ENCODE measurements around the gene MRPL40.

The MRPL40 gene

DNA sequence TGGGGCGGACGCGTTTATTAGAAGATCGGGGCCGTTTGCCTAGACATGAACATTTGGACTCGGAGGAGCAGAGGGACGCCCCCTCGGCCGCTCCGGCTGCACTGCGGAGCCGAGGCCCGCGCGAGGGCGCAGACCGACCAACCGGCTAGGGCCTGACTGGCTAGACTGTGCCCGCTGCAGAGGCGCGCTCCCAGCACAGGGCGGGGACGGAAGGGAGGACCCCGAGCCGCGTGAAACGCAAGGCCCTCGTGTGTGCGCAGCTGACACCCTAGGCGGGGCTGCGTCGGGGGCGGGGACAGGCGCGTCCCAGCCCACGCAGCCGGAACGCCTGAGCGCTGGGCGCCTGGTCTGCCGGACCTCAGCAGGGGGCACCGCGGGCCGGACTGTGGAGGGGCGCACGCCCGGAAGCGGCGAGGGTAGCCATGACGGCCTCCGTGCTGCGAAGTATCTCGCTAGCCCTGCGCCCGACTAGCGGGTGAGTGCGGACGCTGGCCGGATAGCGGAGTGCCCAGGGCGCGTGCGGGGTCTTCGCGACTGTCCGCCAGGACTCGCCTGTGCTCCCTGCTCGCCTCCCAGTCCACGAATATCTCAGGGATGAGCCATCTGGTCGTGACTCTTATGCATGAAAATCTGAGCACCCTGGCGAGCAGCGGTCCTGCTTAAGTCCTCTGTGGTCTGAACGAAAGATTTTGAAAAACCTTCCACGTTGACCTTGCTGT lies at the start of gene MRPL40:
TSS of gene MRPL40 (plus strand) at position 413 of the 719 bp plus-strand sequence. CDS start at position 423, 10 bp downstream.
- DNase-seq: peak; percentile 75 to 82

DNA sequence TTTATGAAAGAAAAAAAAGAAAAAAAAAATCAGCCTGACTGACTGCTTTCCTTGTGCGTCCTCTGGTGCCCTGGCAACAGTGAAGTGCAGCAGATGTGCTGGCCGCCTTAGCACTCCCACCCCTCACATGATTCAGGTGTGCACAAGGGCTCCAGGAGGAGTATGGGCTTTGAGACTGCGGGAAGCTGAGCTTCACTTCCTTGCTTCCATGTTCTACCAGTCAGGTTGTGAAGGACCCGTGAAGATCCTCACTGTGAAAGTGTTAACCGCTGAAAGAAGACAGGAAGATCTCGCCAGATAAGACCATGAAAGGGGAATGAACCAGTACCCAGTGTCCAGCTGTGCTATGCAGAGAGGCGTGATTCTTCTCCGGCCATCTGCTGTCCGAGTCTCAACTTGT lies 49.1 kb upstream of the MRPL40 start:
- DNase-seq: no peak

DNA sequence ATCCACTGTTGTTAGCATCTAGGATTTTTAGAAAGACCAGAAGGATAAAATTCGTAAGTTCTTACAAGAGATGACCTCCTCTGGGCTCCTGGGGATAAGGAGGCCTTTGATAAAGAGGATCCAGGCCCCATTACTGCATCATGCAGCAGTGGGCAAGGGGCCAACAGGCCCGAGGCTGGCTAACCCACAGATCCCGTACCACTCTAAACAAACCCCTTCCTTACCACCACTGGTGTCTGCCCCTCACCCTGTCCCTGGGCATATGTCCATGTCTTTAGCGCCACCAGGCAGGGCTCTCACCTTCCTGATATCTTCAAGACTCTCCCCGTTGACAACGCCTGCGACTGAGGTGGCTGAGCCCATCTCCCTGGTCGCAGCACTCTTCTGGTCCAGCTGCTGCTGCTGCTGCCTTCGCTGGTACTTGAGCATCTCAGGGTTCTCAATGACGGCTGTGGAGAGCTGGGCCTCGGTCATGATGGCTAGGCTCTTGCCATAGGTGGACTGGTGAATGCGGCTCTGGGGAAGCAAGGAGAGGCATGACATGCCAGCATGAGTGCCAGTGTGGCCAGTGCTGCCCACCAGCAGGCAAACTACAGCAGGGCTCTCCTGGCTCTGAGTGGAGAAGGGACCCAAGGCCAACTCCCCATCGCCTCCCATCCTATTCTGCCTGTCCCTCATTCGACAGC lies 47.0 kb upstream of the MRPL40 start:
- DNase-seq: no peak

DNA sequence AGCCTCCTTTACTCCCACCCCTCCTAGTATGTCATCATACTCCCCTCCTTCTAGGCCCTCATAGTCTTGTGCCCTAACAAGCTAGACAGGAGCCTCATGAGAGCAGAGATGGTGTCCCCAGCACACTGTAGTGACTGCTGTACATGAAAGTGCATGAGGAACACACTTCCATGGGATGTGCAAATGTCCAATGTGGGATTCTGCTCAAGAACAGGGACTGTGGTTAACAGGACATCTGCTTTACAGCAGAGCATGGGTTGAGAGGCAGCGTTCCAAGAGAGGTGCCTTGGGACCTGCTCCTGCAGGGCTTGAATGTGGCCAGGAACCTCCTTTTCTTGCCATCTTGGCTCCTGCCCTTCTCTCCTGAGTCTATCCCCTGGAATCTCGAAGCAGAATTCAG lies 46.1 kb upstream of the MRPL40 start:
- no peak for DNase-seq

DNA sequence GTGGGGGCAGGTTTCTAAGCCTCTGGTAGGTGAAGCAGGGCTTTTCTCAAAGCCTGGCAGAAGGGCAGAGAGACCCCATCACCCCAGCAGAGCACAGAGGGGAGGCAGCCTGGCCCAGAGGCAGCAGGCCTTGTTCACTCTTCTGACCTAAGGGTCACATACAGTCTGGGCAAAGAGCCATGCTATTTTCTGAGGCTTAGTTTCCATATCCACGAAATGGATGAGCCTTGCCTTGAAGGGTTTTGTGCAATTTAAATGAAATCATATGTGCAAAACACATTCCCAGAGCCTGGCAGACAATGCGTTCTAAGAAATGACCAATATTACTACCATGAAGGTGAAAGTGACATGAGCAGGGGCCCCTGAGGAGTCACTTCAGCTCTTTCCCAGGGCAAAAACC lies 45.3 kb upstream of the MRPL40 start:
- no peak for DNase-seq

DNA sequence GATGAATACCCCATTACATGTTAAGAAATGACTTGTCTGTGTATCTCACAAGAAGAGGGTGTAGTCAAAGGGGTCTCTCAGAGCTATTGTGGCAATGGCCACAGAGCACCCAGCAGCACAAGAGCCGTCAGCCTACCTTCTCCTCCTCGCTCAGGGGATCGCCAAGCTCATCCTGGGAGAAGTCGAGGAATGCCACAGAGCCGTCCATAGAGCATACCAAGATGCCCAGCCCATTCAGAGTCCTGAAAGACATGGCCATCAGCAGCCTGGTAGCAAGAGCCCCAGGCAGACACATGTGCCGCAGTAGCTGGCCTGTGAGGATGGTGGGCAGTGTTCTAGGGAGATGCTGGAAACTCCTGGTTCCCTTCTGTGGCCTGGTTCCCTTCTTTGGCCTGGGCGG lies 44.8 kb upstream of the MRPL40 start:
- DNase-seq: no peak

DNA sequence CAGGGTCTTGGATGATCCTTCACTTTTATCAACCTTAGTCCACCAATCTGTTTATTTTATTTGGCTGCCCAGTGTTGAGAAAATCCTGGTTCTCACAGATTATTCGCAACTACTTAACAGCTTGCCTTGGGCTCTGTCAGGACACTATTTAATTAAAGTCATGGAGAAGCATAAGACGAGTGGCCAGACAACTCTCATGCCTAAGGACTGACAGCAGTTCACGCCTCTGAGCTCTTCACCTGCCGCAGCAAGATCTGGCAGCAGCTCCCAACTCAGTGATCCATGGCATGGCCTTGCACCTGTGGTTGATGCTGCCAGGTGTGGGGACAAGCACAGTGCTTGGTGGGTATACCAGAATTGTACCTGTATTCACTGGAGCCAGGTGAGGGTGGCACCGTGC lies 38.6 kb upstream of the MRPL40 start:
- no peak for DNase-seq

DNA sequence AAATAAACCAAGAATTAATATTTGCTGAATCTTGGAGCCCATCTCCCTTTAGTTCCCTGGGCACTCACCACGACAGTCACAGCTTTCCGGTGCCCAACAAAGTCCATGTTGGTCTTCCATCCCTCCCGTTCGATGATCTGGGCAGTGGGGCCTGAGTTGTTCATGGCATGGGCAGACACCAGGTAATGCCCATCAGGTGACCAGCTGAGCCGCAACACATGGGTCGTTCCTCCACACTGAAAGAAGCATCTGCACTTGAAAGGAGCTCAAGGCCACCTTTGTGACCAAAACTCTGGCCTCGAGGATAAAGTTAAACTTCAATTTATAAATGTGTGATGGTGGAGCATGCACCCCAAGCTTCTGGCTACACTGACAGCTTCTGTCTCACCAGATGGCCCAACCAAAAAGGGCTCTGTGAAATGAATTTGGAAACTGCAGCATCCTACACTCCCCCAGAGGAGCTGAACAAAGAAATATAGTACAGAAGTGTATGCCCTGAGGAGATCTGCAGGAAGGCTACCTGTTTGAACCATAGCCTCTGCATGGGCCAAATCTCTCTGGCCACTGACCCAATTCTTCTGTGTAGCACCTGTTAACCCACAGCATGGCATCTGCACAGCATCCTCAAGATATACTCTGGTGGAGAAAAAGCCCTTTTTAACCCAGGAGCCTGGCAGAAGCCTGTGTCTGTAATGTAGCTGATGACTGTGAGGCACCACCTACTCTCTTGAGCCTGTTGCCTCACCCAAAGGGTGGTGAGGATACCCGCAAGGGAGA lies 37.9 kb upstream of the MRPL40 start:
- DNase-seq: no peak

DNA sequence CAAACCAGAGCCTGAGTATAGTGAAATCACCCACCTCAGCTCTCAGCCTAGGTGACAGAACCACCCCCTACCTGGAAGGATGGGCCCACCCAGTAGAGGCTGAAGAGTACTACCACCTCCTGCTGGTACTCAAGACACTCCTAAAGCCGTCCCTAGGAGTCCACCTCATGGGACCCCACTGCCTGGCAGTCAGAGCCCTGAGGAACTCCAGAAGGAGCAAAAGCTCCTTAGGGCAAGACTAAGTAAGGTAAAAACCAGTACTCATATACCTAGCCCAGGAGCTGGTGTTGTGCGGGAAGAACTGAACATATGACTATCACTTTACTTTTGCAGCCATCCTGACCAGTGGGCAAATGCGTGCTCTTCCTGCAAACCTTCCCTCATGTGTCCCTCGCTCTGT lies 37.1 kb upstream of the MRPL40 start:
- no peak for DNase-seq

DNA sequence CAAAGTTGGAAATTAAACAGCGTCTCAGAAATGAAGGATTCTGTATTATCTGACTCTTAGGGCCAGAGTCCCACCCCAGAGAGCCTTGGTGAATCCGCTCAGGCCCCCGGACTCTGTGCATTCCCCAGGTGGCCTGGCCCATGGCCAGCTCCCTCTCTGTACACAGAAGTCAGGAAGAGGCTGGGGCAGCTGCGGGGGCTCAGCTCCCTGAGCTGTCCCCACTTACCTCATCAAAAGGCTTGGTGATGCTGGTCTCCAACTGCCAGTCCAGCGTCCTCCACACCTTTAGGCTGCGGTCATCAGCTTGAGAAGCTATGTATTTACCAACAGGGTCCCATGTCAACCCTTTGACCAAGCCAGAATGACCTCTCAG lies 35.8 kb upstream of the MRPL40 start:
- no peak for DNase-seq

DNA sequence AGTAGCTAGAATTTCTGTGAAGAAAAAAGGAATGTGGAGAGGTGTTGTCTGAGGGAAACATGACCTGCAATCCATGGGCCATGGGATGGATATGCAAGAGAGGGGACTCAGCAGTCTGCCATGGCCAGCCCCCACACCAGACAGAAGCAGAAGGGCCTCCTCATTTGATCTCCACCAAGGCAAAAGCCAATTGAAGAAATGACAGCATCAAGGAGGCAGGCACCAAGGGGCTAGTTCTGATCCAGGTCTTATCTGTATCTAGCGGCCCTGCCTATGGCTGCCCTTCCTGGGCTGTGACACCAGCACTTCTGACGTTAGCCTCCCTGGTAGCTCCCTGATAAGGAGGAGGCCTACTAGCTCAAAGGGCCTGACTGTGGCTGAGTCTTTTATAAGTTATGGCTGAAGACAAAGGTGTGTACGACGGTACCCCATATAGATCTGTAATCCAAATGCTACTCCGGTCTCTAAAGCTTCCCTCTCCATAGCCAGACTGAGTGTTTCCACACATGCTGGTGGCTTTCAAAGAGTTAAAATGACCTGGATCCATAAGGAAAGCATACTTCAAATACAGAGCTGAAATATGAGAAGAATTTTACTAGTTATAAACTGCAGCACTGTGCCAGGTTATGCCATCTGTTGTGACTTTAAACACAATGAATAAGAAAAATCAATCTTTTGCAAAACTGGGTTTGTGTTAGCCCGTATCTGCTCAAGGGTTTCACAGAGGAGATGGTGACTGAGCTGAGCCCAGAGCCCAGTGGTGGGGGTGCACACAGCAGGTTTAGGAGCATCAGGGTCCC lies 35.2 kb upstream of the MRPL40 start:
- no peak for DNase-seq

DNA sequence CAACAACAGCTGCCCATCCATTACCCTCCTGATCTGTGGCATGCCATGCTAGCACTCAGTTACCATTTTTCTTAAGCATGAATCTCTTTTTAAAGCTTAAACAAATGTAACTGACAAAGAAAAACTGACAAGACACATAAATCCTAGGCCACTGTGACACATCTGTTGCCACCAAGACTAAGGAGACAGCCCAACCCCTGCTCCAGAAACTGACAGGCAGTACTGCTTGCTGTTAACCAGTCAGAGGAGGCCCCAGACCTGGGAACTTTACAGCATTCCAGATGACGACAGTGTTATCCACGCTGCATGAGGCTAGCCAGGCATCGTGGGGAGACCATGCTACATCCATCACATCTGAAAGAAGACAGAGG lies 34.6 kb upstream of the MRPL40 start:
- DNase-seq: no peak

DNA sequence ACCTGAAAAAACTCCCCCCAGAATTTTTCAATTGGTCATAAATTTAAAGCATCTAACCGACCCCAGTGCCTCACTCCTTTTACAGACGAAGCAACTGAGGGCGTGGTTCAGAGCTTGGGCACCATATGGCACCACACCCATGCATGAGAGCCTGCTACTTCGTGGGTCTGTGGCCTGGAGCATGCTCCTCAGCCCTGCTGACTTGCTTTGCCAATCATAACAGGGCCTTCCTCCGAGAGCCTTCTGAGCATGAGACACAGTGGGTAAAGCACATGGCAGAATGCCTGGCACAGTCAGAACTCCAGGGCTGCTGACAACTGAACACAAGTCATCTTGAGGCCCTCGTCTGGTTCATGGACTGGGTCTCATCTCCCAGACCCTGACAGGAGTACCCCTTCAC lies 34.1 kb upstream of the MRPL40 start:
- no peak for DNase-seq

DNA sequence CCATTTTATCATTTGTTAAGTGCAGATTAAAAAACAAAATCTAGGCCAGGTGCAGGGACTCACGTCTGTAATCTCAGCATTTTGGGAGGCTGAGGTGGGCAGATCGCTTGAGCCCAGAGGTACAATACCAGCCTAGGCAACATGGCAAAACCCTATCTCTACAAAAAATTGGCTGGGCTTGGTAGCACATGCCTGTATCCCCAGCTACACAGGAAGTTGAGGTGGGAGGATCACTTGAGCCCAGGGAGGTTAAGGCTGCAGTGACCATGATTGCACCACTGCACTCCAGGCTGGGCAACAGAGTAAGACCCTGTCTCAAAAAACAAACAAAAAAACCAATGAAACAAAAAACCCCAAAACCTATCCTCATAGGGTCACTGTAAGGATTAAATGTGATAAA lies 33.7 kb upstream of the MRPL40 start:
- DNase-seq: no peak

DNA sequence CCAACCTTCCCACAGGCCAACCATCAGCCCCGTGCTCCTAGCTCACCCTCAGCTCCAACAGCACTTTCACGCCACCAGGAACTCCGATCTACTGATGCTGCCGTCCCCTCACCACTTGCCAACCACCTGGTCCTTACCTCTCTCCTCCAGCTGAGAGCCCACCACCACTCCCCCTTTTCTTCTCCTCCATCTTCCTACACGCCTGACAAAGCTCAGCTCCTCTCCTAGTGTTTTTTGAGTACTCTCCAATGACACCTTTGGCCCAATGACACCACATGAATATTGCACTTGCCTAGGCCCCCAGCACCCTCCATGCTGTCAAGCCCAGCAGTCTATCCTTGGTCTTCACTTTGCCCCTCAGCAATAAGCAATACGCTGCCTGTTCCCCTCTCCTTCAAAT lies 31.5 kb upstream of the MRPL40 start:
- no peak for DNase-seq

DNA sequence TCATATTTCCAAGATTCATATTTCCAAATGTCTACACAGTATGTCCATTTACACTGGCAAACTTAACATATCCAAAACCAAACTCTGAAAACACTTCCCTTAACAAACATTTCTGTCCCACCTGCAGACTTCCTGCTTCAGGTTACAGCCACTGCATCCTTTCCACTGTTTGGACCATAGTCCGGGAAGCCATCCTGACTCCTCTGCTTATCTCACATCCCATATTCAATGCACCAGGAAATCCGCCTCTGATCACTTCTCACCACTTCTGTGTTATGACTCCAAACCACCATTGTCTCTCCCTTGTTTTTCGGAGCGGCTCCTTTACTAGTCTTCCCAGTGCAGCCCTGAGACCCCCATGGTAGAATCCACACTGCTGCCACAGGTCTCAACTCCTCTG lies 30.9 kb upstream of the MRPL40 start:
- no peak for DNase-seq

DNA sequence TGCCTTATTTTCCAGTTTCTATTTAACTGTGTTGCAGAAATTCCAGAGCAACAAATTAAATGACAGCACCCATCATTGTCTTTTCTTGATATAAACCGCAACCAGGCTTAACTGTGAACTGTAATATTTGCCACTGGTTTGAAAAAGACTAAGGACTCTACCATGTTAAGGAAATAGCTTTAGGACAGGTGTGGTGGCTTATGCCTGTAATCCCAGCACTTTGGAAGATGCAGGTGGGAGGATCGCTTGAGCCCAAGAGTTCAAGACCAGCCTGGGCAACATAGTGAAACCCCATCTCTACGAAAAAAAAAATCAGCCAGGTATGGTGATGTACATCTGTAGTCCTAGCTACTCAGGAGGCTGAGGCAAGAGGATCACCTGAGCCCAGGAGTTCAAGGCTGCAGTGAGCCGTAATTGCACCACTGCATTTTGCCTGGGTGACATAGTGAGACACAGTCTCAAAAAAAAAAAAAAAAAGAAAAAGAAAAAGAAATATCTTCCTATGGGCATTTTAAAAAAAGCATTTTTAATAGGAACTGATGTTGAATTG lies 29.6 kb upstream of the MRPL40 start:
- DNase-seq: no peak

DNA sequence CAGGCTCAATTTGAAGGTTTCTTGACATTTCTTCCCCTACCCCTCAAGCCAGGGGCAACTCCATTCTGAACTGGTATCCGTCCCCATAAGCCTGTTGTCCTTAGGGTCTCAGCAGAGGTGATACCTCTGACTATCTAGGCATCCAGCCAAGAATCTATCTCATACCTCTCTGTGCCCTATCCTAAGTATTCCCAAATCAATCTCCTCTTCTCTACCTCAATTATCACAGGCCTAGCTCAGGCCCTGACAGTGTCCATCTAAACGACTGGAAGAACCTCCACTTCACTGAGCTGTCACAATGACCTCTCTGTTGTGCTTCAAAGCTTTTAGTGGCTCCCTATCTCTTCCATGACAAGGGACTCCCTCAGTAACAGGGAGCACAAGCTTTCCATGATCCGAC lies 27.7 kb upstream of the MRPL40 start:
- DNase-seq: no peak

DNA sequence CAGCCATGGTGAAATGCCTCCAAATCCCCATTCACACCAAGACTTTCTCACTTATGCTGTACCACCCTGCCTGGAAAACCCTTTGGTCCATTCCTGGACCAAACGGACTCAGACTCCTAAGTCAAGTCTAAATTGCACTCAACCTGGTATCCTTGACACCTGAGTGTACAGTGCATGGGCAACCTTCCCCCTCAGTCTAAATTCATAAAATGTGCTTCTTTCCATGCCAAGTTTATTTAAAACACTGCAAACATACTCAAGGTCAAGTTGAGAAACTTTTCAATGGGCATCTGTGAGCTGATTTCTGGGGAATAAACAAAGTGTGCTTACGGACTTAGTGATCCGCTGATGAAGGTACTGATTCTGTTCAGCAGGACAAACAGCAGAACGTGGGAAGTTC lies 27.2 kb upstream of the MRPL40 start:
- DNase-seq: no peak

DNA sequence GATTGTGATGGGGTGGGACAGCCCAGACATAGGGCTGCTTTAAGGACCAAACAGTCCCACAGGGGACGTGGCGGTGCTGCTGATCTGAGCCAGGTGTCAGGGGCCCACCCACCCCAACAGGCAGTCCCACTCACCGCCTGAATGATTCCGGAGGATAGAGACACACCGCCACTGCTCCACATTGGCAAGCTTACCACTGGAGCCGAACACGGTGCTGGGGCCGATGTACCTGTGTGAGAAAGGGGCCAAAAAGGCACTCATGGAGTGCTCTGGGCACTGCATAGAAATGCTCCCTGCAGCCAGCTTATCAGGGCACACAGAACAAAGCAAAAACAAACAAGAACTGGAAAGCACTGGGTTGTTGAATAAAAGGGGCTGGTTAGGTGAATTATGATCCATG lies 26.7 kb upstream of the MRPL40 start:
- DNase-seq: no peak

DNA sequence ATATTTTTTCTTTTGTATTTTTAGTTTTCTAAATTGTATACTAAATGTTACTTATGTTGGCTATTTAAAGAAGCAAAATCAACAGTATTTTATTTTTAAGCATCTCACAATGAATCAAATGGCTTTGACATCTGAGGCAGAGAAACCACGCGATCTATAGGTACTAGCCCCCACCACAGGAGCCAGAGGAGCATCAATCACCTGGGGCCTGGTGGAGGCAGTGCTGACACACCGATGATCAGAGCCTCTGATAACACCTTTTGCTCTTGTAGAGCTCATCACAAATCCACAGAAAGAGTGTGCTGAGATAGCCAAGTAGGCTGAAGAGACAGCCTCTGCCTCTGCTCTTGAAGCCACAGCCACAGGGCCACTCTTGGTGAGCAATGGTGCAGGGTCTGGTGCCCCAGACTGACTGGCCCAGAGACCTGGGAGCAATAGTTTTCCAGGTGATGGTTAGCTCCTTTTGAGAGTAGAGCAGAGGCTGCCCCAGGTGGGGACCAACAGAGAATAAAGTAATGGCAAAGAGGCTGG lies 26.0 kb upstream of the MRPL40 start:
- no peak for DNase-seq

DNA sequence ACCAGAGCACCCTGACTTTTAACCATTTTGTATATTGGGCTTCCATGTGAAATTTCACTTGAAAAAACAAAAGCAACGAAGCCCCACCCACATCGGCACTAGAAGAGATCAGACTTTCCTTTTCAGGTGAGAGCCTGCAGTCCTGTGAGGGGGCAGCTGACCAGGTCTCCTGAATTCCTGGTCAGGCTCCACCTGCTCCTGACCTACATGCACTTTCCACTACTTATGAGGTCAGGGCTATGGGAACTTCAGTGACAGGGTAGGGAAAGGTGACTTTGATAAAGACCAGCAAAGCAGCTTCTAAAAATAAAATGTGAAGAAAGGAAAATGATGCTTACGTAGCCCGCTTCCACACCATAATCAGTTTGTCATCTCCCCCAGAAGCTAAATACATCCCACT lies 25.5 kb upstream of the MRPL40 start:
- no peak for DNase-seq
